ENCODE measurements around the gene MEN1. TPM values are rescaled to one million over a fixed set of nuclear protein-coding genes. Genes with fewer than 3 reads are reported as not detected.

Gene MEN1
- total RNA-seq = 24.6 and 28.5 TPM in 2 replicates

GRCh38 chr11:64810271-64810890 is at the start of gene MEN1:
Gene MEN1, minus strand, starts transcription at chr11:64810551. Its CDS starts 442 bp downstream, at chr11:64810109.
- peak within 1 kb of the TSS; percentile 77 for H3K4me3 ChIP-seq (ENCODE audit: low read depth, low read length)
- no peaks in the 10 kb centered on the region for H3K27me3 ChIP-seq (ENCODE audit: control insufficient read depth, insufficient read depth, low read length)
- H3K36me3 ChIP-seq (ENCODE audit: control insufficient read depth, insufficient read depth, low read length) = peaks cover 1% of the 10 kb centered on the region
- DNase-seq (ENCODE audit: low read depth) = peak; percentile 86
- TF ChIP-seq CTCF (IDR thresholded peaks at IDR 0.05; ENCODE audit: insufficient read depth, low read length, poor library complexity, severe bottlenecking) = no peak

GRCh38 chr11:64859542-64860414 is 49.4 kb upstream of the MEN1 start:
- TF ChIP-seq CTCF (IDR thresholded peaks at IDR 0.05; ENCODE audit: insufficient read depth, low read length, poor library complexity, severe bottlenecking) = no peak
- H3K36me3 ChIP-seq (ENCODE audit: control insufficient read depth, insufficient read depth, low read length) = peaks cover 3% of the 10 kb centered on the region
- no peak overlapping the region for H3K4me3 ChIP-seq (ENCODE audit: low read depth, low read length)
- no peaks in the 10 kb centered on the region for H3K27me3 ChIP-seq (ENCODE audit: control insufficient read depth, insufficient read depth, low read length)
- no peak for DNase-seq (ENCODE audit: low read depth)

GRCh38 chr11:64858467-64859263 is 48.3 kb upstream of the MEN1 start:
- Histone ChIP-seq H3K27me3 (ENCODE audit: control insufficient read depth, insufficient read depth, low read length) (no peaks in the 10 kb centered on the region), H3K4me3 (ENCODE audit: low read depth, low read length) (no peak overlapping the region), H3K36me3 (ENCODE audit: control insufficient read depth, insufficient read depth, low read length) (peaks cover 3% of the 10 kb centered on the region)
- no peak for DNase-seq (ENCODE audit: low read depth)
- TF ChIP-seq CTCF (IDR thresholded peaks at IDR 0.05; ENCODE audit: insufficient read depth, low read length, poor library complexity, severe bottlenecking) = no peak

- no peaks in the 10 kb centered on the region for H3K27me3 ChIP-seq (ENCODE audit: control insufficient read depth, insufficient read depth, low read length)
- TF ChIP-seq CTCF (IDR thresholded peaks at IDR 0.05; ENCODE audit: insufficient read depth, low read length, poor library complexity, severe bottlenecking) = no peak
- no peak for DNase-seq (ENCODE audit: low read depth)
- peaks cover 3% of the 10 kb centered on the region for H3K36me3 ChIP-seq (ENCODE audit: control insufficient read depth, insufficient read depth, low read length)
- H3K4me3 ChIP-seq (ENCODE audit: low read depth, low read length) = no peak overlapping the region
Observed at GRCh38 chr11:64857485-64857884, 47.1 kb upstream of the MEN1 start.

GRCh38 chr11:64856382-64857227 is 46.3 kb upstream of the MEN1 start:
- Histone ChIP-seq H3K4me3 (ENCODE audit: low read depth, low read length) (no peak overlapping the region), H3K36me3 (ENCODE audit: control insufficient read depth, insufficient read depth, low read length) (peaks cover 3% of the 10 kb centered on the region), H3K27me3 (ENCODE audit: control insufficient read depth, insufficient read depth, low read length) (no peaks in the 10 kb centered on the region)
- peak; percentile 81 for DNase-seq (ENCODE audit: low read depth)
- no peak for TF ChIP-seq CTCF (IDR thresholded peaks at IDR 0.05; ENCODE audit: insufficient read depth, low read length, poor library complexity, severe bottlenecking)

All from kidney epithelial cell (primary cell).